Stomach (tissue), 4 donors: ENCODE data around the gene ZNF232.

Source experiments
- EP300 ChIP-seq: sonication (generic); formaldehyde crosslinking; IDR thresholded peaks from one replicate; pipeline ENCODE4 v1.6.1; 2017; ENCODE audit warnings: antibody characterized with exemption
- TF ChIP-seq, protein P1 (sequence below), 7 experiments: fragments of 450-650 bp in 4 of 7; fragments of 200-600 bp in 3 of 7; sonication (generic) in 3 of 7; IDR thresholded peaks; one replicate each; pipeline ENCODE4 v1.5.1; 2016 to 2019; ENCODE audit warnings: antibody characterized with exemption in 7 of 7, control low read depth in 2 of 7, mild to moderate bottlenecking in 1 of 7

DNA sequence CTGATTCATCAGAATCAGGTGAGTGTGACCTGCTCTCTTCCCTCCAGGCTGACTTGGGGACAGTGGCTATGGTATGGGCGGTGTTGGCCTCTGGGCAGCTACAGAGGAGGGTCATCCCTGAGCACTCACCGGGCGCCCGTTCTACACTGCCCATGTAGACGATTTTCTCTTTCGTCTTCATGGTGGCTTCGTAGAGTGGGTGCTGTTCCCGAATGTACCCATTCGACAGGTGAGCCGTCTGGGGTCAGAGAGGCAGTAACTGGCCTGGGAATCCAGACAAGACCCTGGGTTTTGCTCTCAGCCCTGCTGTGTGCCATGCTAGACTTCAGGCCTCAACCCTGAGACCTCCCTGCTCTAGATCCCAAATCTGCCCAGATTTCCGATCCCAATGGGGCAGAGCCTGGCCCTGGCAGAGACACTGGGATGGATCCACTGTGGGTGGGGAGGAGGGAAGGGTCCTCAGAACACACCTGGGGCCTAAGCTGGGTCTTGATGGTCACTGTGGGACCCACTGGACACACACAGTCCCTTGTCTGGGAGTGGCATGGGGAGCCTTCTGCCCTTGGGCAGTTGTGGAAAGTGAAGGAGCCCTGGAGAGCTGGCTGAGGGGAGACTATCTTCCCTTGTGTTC lies 17.3 kb upstream of the ZNF232 start:
- TF ChIP-seq EP300 = no peak
- TF ChIP-seq, protein P1, sequence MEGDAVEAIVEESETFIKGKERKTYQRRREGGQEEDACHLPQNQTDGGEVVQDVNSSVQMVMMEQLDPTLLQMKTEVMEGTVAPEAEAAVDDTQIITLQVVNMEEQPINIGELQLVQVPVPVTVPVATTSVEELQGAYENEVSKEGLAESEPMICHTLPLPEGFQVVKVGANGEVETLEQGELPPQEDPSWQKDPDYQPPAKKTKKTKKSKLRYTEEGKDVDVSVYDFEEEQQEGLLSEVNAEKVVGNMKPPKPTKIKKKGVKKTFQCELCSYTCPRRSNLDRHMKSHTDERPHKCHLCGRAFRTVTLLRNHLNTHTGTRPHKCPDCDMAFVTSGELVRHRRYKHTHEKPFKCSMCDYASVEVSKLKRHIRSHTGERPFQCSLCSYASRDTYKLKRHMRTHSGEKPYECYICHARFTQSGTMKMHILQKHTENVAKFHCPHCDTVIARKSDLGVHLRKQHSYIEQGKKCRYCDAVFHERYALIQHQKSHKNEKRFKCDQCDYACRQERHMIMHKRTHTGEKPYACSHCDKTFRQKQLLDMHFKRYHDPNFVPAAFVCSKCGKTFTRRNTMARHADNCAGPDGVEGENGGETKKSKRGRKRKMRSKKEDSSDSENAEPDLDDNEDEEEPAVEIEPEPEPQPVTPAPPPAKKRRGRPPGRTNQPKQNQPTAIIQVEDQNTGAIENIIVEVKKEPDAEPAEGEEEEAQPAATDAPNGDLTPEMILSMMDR (IDR thresholded peaks at IDR 0.05) = no peak
